ENCODE data around the gene CLIP3. TPM values are rescaled to one million over a fixed set of nuclear protein-coding genes. Genes with fewer than 3 reads are reported as not detected.
"Not testable (repeated sequence)": the region's sequence is repeated elsewhere in the genome, so short reads cannot be mapped to it uniquely, and the experiment has no call there.

The CLIP3 gene
- total RNA-seq: under 1 TPM; 0.66 to 0.96 TPM

GRCh38 chr19:36032251-36033104 is at the start of gene CLIP3:
TSS of gene CLIP3 (minus strand) at chr19:36032873. CDS start at chr19:36032357, 516 bp downstream.
- Mint-ChIP-seq H3K27ac (peak within 1 kb of the TSS; percentile 30 to 56), H3K36me3 (peaks cover 11 to 14% of the 10 kb centered on the region in 2 donors), H3K9me3 (no peaks in the 10 kb centered on the region)
- peak in 1 of 2 donors; percentile 76 for ATAC-seq
- DNase-seq (ENCODE audit: low spot score in 2 of 2): peak in 1 of 2 donors; percentile 51

GRCh38 chr19:36081894-36082293 is 49.2 kb upstream of the CLIP3 start:
- Mint-ChIP-seq H3K27ac (peak overlapping the region in 1 of 2 donors; percentile 4), H3K9me3 (no peaks in the 10 kb centered on the region), H3K36me3 (peaks cover 20 to 30% of the 10 kb centered on the region in 2 donors)
- DNase-seq (ENCODE audit: low spot score in 2 of 2): no peak
- ATAC-seq: no peak

GRCh38 chr19:36081385-36081784 is 48.7 kb upstream of the CLIP3 start:
- no peak for DNase-seq (ENCODE audit: low spot score in 2 of 2)
- Mint-ChIP-seq H3K36me3 (peaks cover 20 to 30% of the 10 kb centered on the region in 2 donors), H3K27ac (no peak overlapping the region), H3K9me3 (no peaks in the 10 kb centered on the region)
- no peak for ATAC-seq

- peak overlapping the region in 1 of 2 donors; percentile 58 for H3K27ac Mint-ChIP-seq
Measured at GRCh38 chr19:36079389-36079945, 46.8 kb upstream of the CLIP3 start.

GRCh38 chr19:36073121-36073876 is 40.6 kb upstream of the CLIP3 start:
- DNase-seq (ENCODE audit: low spot score in 2 of 2): no peak
- Mint-ChIP-seq H3K9me3 (no peaks in the 10 kb centered on the region), H3K27ac (peak overlapping the region in 1 of 2 donors; percentile 65), H3K36me3 (peaks cover 15 to 20% of the 10 kb centered on the region in 2 donors)
- ATAC-seq: no peak

More at GRCh38 chr19:36079389-36079945, 46.8 kb upstream of the CLIP3 start:
- DNase-seq (ENCODE audit: low spot score in 2 of 2) (no peak), ATAC-seq (no peak)
- peaks cover 21 to 32% of the 10 kb centered on the region in 2 donors for H3K36me3 Mint-ChIP-seq
- H3K9me3 Mint-ChIP-seq: no peaks in the 10 kb centered on the region

GRCh38 chr19:36072081-36072480 is 39.4 kb upstream of the CLIP3 start:
- H3K27ac Mint-ChIP-seq: peak overlapping the region in 1 of 2 donors; percentile 77
- H3K9me3 Mint-ChIP-seq: no peaks in the 10 kb centered on the region
- peaks cover 24 to 27% of the 10 kb centered on the region in 2 donors for H3K36me3 Mint-ChIP-seq
- no peak for ATAC-seq
- no peak for DNase-seq (ENCODE audit: low spot score in 2 of 2)

GRCh38 chr19:36068810-36069499 is 36.3 kb upstream of the CLIP3 start:
- not testable (repeated sequence) for H3K27ac Mint-ChIP-seq; ATAC-seq; DNase-seq (ENCODE audit: low spot score in 2 of 2); H3K9me3 Mint-ChIP-seq
- H3K36me3 Mint-ChIP-seq: peaks cover 19 to 37% of the 10 kb centered on the region in 2 donors

GRCh38 chr19:36067681-36068080 is 35.0 kb upstream of the CLIP3 start:
- ATAC-seq (no peak), DNase-seq (ENCODE audit: low spot score in 2 of 2) (no peak)
- Mint-ChIP-seq H3K27ac (no peak overlapping the region), H3K36me3 (peaks cover 19 to 34% of the 10 kb centered on the region in 2 donors), H3K9me3 (no peaks in the 10 kb centered on the region)

GRCh38 chr19:36064826-36065225 is 32.2 kb upstream of the CLIP3 start:
- DNase-seq (ENCODE audit: low spot score in 2 of 2) (no peak), ATAC-seq (no peak)
- peaks cover 9 to 36% of the 10 kb centered on the region in 2 donors for H3K36me3 Mint-ChIP-seq
- H3K9me3 Mint-ChIP-seq: no peaks in the 10 kb centered on the region
- no peak overlapping the region for H3K27ac Mint-ChIP-seq

- DNase-seq (ENCODE audit: low spot score in 2 of 2): no peak
- Mint-ChIP-seq H3K9me3 (no peaks in the 10 kb centered on the region), H3K27ac (no peak overlapping the region), H3K36me3 (peaks cover 0 to 35% of the 10 kb centered on the region in 2 donors)
- no peak for ATAC-seq
Measured at GRCh38 chr19:36061367-36061766, 28.7 kb upstream of the CLIP3 start.

- peak overlapping the region in 1 of 2 donors; percentile 59 for H3K27ac Mint-ChIP-seq
- DNase-seq (ENCODE audit: low spot score in 2 of 2) (peak in 1 of 2 donors; percentile 12), ATAC-seq (peak in 1 of 2 donors; percentile 75)
- peaks cover 0 to 29% of the 10 kb centered on the region in 2 donors for H3K36me3 Mint-ChIP-seq
- no peaks in the 10 kb centered on the region for H3K9me3 Mint-ChIP-seq
Measured at GRCh38 chr19:36060430-36060829, 27.8 kb upstream of the CLIP3 start.

GRCh38 chr19:36059180-36059910 is 26.7 kb upstream of the CLIP3 start:
- no peaks in the 10 kb centered on the region for H3K9me3 Mint-ChIP-seq
- peaks cover 0 to 27% of the 10 kb centered on the region in 2 donors for H3K36me3 Mint-ChIP-seq
- DNase-seq (ENCODE audit: low spot score in 2 of 2) (no peak), ATAC-seq (no peak)
- no peak overlapping the region for H3K27ac Mint-ChIP-seq

- DNase-seq (ENCODE audit: low spot score in 2 of 2) (no peak), ATAC-seq (no peak)
- peaks cover 0 to 27% of the 10 kb centered on the region in 2 donors for H3K36me3 Mint-ChIP-seq
- H3K27ac Mint-ChIP-seq: peak overlapping the region in 1 of 2 donors; percentile 15
- H3K9me3 Mint-ChIP-seq: no peaks in the 10 kb centered on the region
Measured at GRCh38 chr19:36058481-36059179, 26.0 kb upstream of the CLIP3 start.

GRCh38 chr19:36054733-36055686 is 22.3 kb upstream of the CLIP3 start, which contains the start of gene WDR62:
TSS of gene WDR62 (plus strand) at chr19:36054897. CDS start at chr19:36054972, 75 bp downstream.
- peak; percentile 80 to 81 for ATAC-seq
- peak; percentile 95 to 97 for DNase-seq (ENCODE audit: low spot score in 2 of 2)
- peak within 1 kb of the TSS; percentile 94 to 96 for H3K27ac Mint-ChIP-seq
- H3K36me3 Mint-ChIP-seq: peaks cover 0 to 23% of the 10 kb centered on the region in 2 donors
- H3K9me3 Mint-ChIP-seq: no peaks in the 10 kb centered on the region
